Activated B cell treated with CpG ODN at 0.5 μM for 24 hours (primary cell): ENCODE results near the gene ZDHHC22. TPM values are rescaled to one million over a fixed set of nuclear protein-coding genes. Genes with fewer than 3 reads are reported as not detected.

Experiments
- ATAC-seq: fragments of 200-7000 bp; cut with Tn5 transposase; one replicate; pipeline ENCODE4 v1.10.0; 2021; ENCODE audit warnings: low read depth, mild to moderate bottlenecking, moderate library complexity
- CTCF ChIA-PET: fragments of 350-600 bp; sonication (Branson Sonifier 250); formaldehyde crosslinking; loops from one replicate; lab custom pipeline; 2021; ENCODE audit warnings: antibody characterized with exemption; lab: Charles Lee
- POLR2A ChIA-PET: fragments of 350-600 bp; sonication (Branson Sonifier 250); formaldehyde crosslinking; loops from one replicate; lab custom pipeline; 2021; ENCODE audit warnings: antibody characterized with exemption; lab: Charles Lee
- DNase-seq: peaks from one replicate; pipeline ENCODE4 v3.0.0; 2022
- H3K27ac Mint-ChIP-seq: one replicate; pipeline ENCODE4 v1.8.0; 2020; ENCODE audit warnings: mixed read lengths
- H3K27me3 Mint-ChIP-seq: one replicate; pipeline ENCODE4 v1.8.0; 2021; ENCODE audit warnings: mixed read lengths
- H3K36me3 Mint-ChIP-seq: one replicate; pipeline ENCODE4 v1.8.0; 2021; ENCODE audit warnings: low read depth, mixed read lengths
- H3K4me1 Mint-ChIP-seq: one replicate; pipeline ENCODE4 v1.8.0; 2021; ENCODE audit warnings: mixed read lengths
- H3K4me3 Mint-ChIP-seq: one replicate; pipeline ENCODE4 v1.8.0; 2020; ENCODE audit warnings: mild to moderate bottlenecking, mixed read lengths
- H3K9me3 Mint-ChIP-seq: one replicate; pipeline ENCODE4 v1.8.0; 2020; ENCODE audit warnings: mixed read lengths
- CTCF ChIP-seq: fragments of 200-600 bp; IDR thresholded peaks from one replicate; pipeline ENCODE4 v1.8.0; 2022; ENCODE audit warnings: antibody characterized with exemption, mild to moderate bottlenecking
- intact Hi-C: fragments of 100-400 bp; cut with micrococcal nuclease; formaldehyde crosslinking; loops from one replicate; pipeline ENCODE4 v1.15.1; 2024
- total RNA-seq: library from RNA; stranded (reverse); gene quantifications from 2 replicates; pipeline ENCODE4 v1.2.3, GENCODE V29; 2022

ZDHHC22 gene
- total RNA-seq, 1 donor from 2014 or later, result not detected

GRCh38 chr14:77143071-77143470, 1.5 kb upstream of the ZDHHC22 start:
- no peak for DNase-seq
- ATAC-seq, result no peak
- ChIA-PET CTCF (interaction anchor here (1.1 to 1.8 kb wide), 2 partner anchors 9 to 173 kb away, joined by 4 to 7 read pairs; no protein-coding TSS in a partner anchor), POLR2A (no interaction called here)
- Mint-ChIP-seq H3K27ac (no peak overlapping the region), H3K9me3 (no peaks in the 10 kb centered on the region), H3K27me3 (peaks cover 65% of the 10 kb centered on the region), H3K4me1 (peaks cover 26% of the 10 kb centered on the region), H3K4me3 (no peak overlapping the region), H3K36me3 (no peaks in the 10 kb centered on the region)
- intact Hi-C loops, result loop anchor here (5.0 kb wide), 1 partner anchor 159 kb away; no protein-coding TSS in a partner anchor
- TF ChIP-seq CTCF, result no peak

GRCh38 chr14:77142005-77142800, 612 bp upstream of the ZDHHC22 start:
- H3K4me1 Mint-ChIP-seq, result peaks cover 26% of the 10 kb centered on the region
- ATAC-seq (no peak), DNase-seq (no peak)
- peaks cover 68% of the 10 kb centered on the region for H3K27me3 Mint-ChIP-seq
- intact Hi-C loops, result loop anchor here (5.0 kb wide), 1 partner anchor 160 kb away; no protein-coding TSS in a partner anchor
- H3K4me3 Mint-ChIP-seq, result peak overlapping the region; percentile 71
- H3K9me3 Mint-ChIP-seq, result no peaks in the 10 kb centered on the region
- TF ChIP-seq CTCF, result no peak
- no peak overlapping the region for H3K27ac Mint-ChIP-seq
- H3K36me3 Mint-ChIP-seq, result no peaks in the 10 kb centered on the region
- ChIA-PET CTCF (interaction anchor here (1.2 to 1.8 kb wide), 2 partner anchors 10 to 33 kb away, joined by 4 to 7 read pairs; no protein-coding TSS in a partner anchor), POLR2A (interaction anchor here (0.6 to 1.3 kb wide), 3 partner anchors 18 to 428 kb away, joined by 3 to 4 read pairs (median 4); no protein-coding TSS in a partner anchor)

- Mint-ChIP-seq H3K27me3 (peaks cover 65% of the 10 kb centered on the region), H3K4me1 (peaks cover 26% of the 10 kb centered on the region), H3K27ac (no peak overlapping the region), H3K4me3 (peak overlapping the region; percentile 76), H3K9me3 (no peaks in the 10 kb centered on the region), H3K36me3 (no peaks in the 10 kb centered on the region)
- no peak for TF ChIP-seq CTCF
- no peak for ATAC-seq
- intact Hi-C loops, result loop anchor here (5.0 kb wide), 1 partner anchor 162 kb away; no protein-coding TSS in a partner anchor
- DNase-seq, result no peak
- POLR2A ChIA-PET, result no interaction called here
- CTCF ChIA-PET, result interaction anchor here (1.0 kb wide), 3 partner anchors 10 to 176 kb away, joined by 3 to 4 read pairs (median 3); no protein-coding TSS in a partner anchor
Observed at GRCh38 chr14:77140359-77141213, 1.0 kb downstream of the ZDHHC22 start.

- H3K4me3 Mint-ChIP-seq, result peak overlapping the region; percentile 76
- no peak overlapping the region for H3K27ac Mint-ChIP-seq
Observed at GRCh38 chr14:77139540-77140358, 1.8 kb downstream of the ZDHHC22 start.

More at GRCh38 chr14:77139540-77140358, 1.8 kb downstream of the ZDHHC22 start:
- ATAC-seq, result peak; percentile 74
- TF ChIP-seq CTCF, result no peak
- POLR2A ChIA-PET, result no interaction called here
- H3K27me3 Mint-ChIP-seq, result peaks cover 64% of the 10 kb centered on the region
- no peaks in the 10 kb centered on the region for H3K9me3 Mint-ChIP-seq
- no peaks in the 10 kb centered on the region for H3K36me3 Mint-ChIP-seq
- DNase-seq, result peak; percentile 56
- CTCF ChIA-PET, result interaction anchor here (1.0 kb wide), 3 partner anchors 11 to 177 kb away, joined by 3 to 4 read pairs (median 3); no protein-coding TSS in a partner anchor
- H3K4me1 Mint-ChIP-seq, result peaks cover 26% of the 10 kb centered on the region
- intact Hi-C loops, result loop anchor here (5.0 kb wide), 1 partner anchor 163 kb away; no protein-coding TSS in a partner anchor
